HCT116 (cell line): ENCODE data around the gene IPCEF1. TPM values are rescaled to one million over a fixed set of nuclear protein-coding genes. Genes with fewer than 3 reads are reported as not detected.

ENCODE experiments used
- ATAC-seq: fragments of 200-7000 bp; cut with Tn5 transposase; 2 replicates; pipeline ENCODE4 v1.9.1; 2020; ENCODE audit warnings: mild to moderate bottlenecking, moderate library complexity
- BruUV-seq: library from RNA; stranded (reverse); fragments of 400-500 nt; replicated peaks from 2 replicates; lab custom pipeline; 2021; lab: Mats Ljungman, UMichigan
- CTCF ChIA-PET: fragments of 300-600 bp; sonication (Branson Sonifier 250); formaldehyde crosslinking; loops from one replicate; lab custom pipeline; 2021; ENCODE audit warnings: antibody characterized with exemption; lab: Charles Lee
- POLR2A ChIA-PET: fragments of 300-600, 350-600 bp; sonication (Branson Sonifier 250); formaldehyde crosslinking; loops from one replicate; lab custom pipeline; 2021; ENCODE audit warnings: antibody characterized with exemption; lab: Charles Lee
- RAD21 ChIA-PET, 2 experiments: fragments of 300-600 bp; sonication (Branson Sonifier 250); formaldehyde crosslinking; loops; one replicate each; lab custom pipeline; 2023; ENCODE audit warnings: low total read pairs in 2 of 2; ENCODE audit not compliant: uncharacterized antibody in 2 of 2, unreplicated experiment in 2 of 2, low non-redundant PET in 1 of 2; lab: Charles Lee
- DNase-seq: peaks from one replicate; pipeline ENCODE4 v3.0.0-alpha.2; 2010; ENCODE audit warnings: low read depth, low spot score
- H2AFZ ChIP-seq: fragments of 200-600 bp; shearing (Covaris generic), sonication (generic); 2 replicates; pipeline ENCODE4 v1.6.1; 2017; ENCODE audit warnings: low read depth, mixed run types, mixed read lengths, antibody characterized with exemption, low read length; ENCODE audit not compliant: poor library complexity, severe bottlenecking
- H3K27ac ChIP-seq: 2 replicates; pipeline ENCODE4 v1.5.1; 2012; ENCODE audit warnings: low read depth, low read length
- H3K27me3 ChIP-seq: fragments of 200-600 bp; sonication (generic); 2 replicates; pipeline ENCODE4 v1.6.1; 2016; ENCODE audit warnings: mixed run types, low read length, mixed read lengths; ENCODE audit not compliant: insufficient read depth
- H3K36me3 ChIP-seq, 2 experiments: fragments of 200-500 bp in 1 of 2; fragments of 200-600 bp in 1 of 2; sonication (Bioruptor generic) in 1 of 2; sonication (generic) in 1 of 2; 2 replicates each; pipeline versions ENCODE4 v1.5.1 to v1.6.1; 2014 to 2016; ENCODE audit warnings: low read length in 2 of 2, inconsistent platforms in 1 of 2, mixed read lengths in 1 of 2, mixed run types in 1 of 2; ENCODE audit not compliant: insufficient read depth in 2 of 2, control insufficient read depth in 1 of 2
- H3K4me1 ChIP-seq, 2 experiments: fragments of 200-600 bp in 1 of 2; sonication (generic) in 1 of 2; 2 replicates each; pipeline versions ENCODE4 v1.5.1 to v1.6.1; 2012 to 2017; ENCODE audit warnings: low read length in 2 of 2, inconsistent platforms in 1 of 2, mild to moderate bottlenecking in 1 of 2, mixed read lengths in 1 of 2, mixed run types in 1 of 2, moderate library complexity in 1 of 2; ENCODE audit not compliant: insufficient read depth in 2 of 2, control insufficient read depth in 1 of 2
- H3K4me2 ChIP-seq: fragments of 200-600 bp; sonication (generic); 2 replicates; pipeline ENCODE4 v1.6.1; 2017; ENCODE audit warnings: mixed run types, low read length, mixed read lengths
- H3K4me3 ChIP-seq, 2 experiments: fragments of 200-600 bp in 1 of 2; sonication (generic) in 1 of 2; replicated peaks in 1 of 2; 2 replicates each; pipeline ENCODE4 v1.5.1; 2011 to 2016; ENCODE audit warnings: low read length in 2 of 2, control low read depth in 1 of 2, low read depth in 1 of 2, mild to moderate bottlenecking in 1 of 2, mixed read lengths in 1 of 2, mixed run types in 1 of 2
- H3K79me2 ChIP-seq: fragments of 200-600 bp; sonication (generic); 2 replicates; pipeline ENCODE4 v1.6.1; 2017; ENCODE audit warnings: mild to moderate bottlenecking, mixed run types, low read length, moderate library complexity, mixed read lengths; ENCODE audit not compliant: insufficient read depth
- H3K9ac ChIP-seq: fragments of 200-600 bp; sonication (generic); 2 replicates; pipeline ENCODE4 v1.6.1; 2016; ENCODE audit warnings: low read length, mixed read lengths
- H3K9me2 ChIP-seq: fragments of 200-600 bp; sonication (generic), shearing (Covaris generic); 2 replicates; pipeline ENCODE4 v1.6.1; 2017; ENCODE audit warnings: mixed run types, mild to moderate bottlenecking, moderate library complexity; ENCODE audit not compliant: insufficient read depth
- H3K9me3 ChIP-seq, 2 experiments: fragments of 200-500 bp in 1 of 2; fragments of 200-600 bp in 1 of 2; sonication (Bioruptor generic) in 1 of 2; sonication (generic) in 1 of 2; 2 replicates each; pipeline ENCODE4 v1.6.1; 2014 to 2017; ENCODE audit warnings: low read length in 2 of 2, mixed read lengths in 2 of 2, inconsistent platforms in 1 of 2, low read depth in 1 of 2, mild to moderate bottlenecking in 1 of 2, mixed run types in 1 of 2, moderate library complexity in 1 of 2; ENCODE audit not compliant: control insufficient read depth in 1 of 2, insufficient read depth in 1 of 2
- H4K20me1 ChIP-seq: fragments of 200-600 bp; sonication (generic), shearing (Covaris generic); 2 replicates; pipeline ENCODE4 v1.6.1; 2017; ENCODE audit warnings: mixed run types, mild to moderate bottlenecking, moderate library complexity; ENCODE audit not compliant: insufficient read depth
- CBX3 ChIP-seq: IDR thresholded peaks from 2 replicates; pipeline ENCODE4 v1.6.1; 2012; ENCODE audit warnings: low read depth
- CTCF ChIP-seq, 3 experiments: fragments of 200-600 bp in 1 of 3; sonication (generic) in 1 of 3; IDR thresholded peaks in 2 of 3; conservative IDR thresholded peaks in 1 of 3; 2 replicates each; pipeline ENCODE4 v1.5.1; 2012 to 2017; ENCODE audit warnings: low read depth in 2 of 3, low read length in 2 of 3, antibody characterized with exemption in 1 of 3, borderline replicate concordance in 1 of 3, control low read depth in 1 of 3, mild to moderate bottlenecking in 1 of 3, mixed read lengths in 1 of 3, mixed run types in 1 of 3, moderate library complexity in 1 of 3; ENCODE audit not compliant: insufficient read depth in 1 of 3
- EGR1 ChIP-seq: IDR thresholded peaks from 2 replicates; pipeline ENCODE4 v1.6.1; 2012; ENCODE audit warnings: low read depth
- EZH2 ChIP-seq: fragments of 200-600 bp; sonication (generic); IDR thresholded peaks from 2 replicates; pipeline ENCODE4 v1.6.1; 2017; ENCODE audit warnings: antibody characterized with exemption, mixed run types
- FOSL1 ChIP-seq: IDR thresholded peaks from 2 replicates; pipeline ENCODE4 v1.6.1; 2012; ENCODE audit warnings: low read depth
- JUND ChIP-seq: IDR thresholded peaks from 2 replicates; pipeline ENCODE4 v1.6.1; 2012
- POLR2A ChIP-seq: IDR thresholded peaks from 2 replicates; pipeline ENCODE4 v1.7.0; 2011; ENCODE audit warnings: borderline replicate concordance; ENCODE audit not compliant: insufficient read depth, insufficient read length; ENCODE audit errors: extremely low read depth
- RAD21 ChIP-seq: IDR thresholded peaks from 2 replicates; pipeline ENCODE4 v1.6.1; 2012; ENCODE audit warnings: low read depth, mild to moderate bottlenecking
- TCF7L2 ChIP-seq: IDR thresholded peaks from 2 replicates; pipeline ENCODE4 v1.7.0; 2011; ENCODE audit warnings: borderline replicate concordance, inconsistent platforms; ENCODE audit not compliant: insufficient read depth, insufficient read length; ENCODE audit errors: extremely low read depth
- ZNF274 ChIP-seq: fragments of 200-500 bp; sonication (Bioruptor generic); IDR thresholded peaks from 2 replicates; pipeline ENCODE4 v1.6.1; 2014; ENCODE audit warnings: mild to moderate bottlenecking, low read depth, low read length, inconsistent platforms
- intact Hi-C: fragments of 100-400 bp; cut with micrococcal nuclease; formaldehyde crosslinking; loops from 2 replicates; pipeline ENCODE4 v1.10.0; 2022
- total RNA-seq: library from RNA; stranded (reverse); gene quantifications from one replicate; pipeline ENCODE4 v1.2.1, GENCODE V29; 2021; ENCODE audit not compliant: unreplicated experiment

IPCEF1 gene
- total RNA-seq, 1 experiment from 2014 or later = 0.32 TPM

- BruUV-seq = no TSS peak
- Histone ChIP-seq H3K4me2 (no peak overlapping the region), H3K27ac (no peak overlapping the region), H3K9ac (no peak overlapping the region), H3K79me2 (no peaks in the 10 kb centered on the region), H4K20me1 (no peaks in the 10 kb centered on the region), H3K9me2 (no peaks in the 10 kb centered on the region), H3K9me3 (no peaks in the 10 kb centered on the region), H2AFZ (no peak overlapping the region), H3K36me3 (no peaks in the 10 kb centered on the region), H3K4me1 (no peaks in the 10 kb centered on the region), H3K4me3 (no peak overlapping the region), H3K27me3 (no peaks in the 10 kb centered on the region)
- CTCF ChIA-PET = no interaction called here
- POLR2A ChIA-PET = no interaction called here
- RAD21 ChIA-PET = no interaction called here
- intact Hi-C loops = no loop called here
- ATAC-seq = no peak
- TF ChIP-seq POLR2A (no peak), ZNF274 (no peak)
- DNase-seq = no peak
These were observed 126.2 kb downstream of the IPCEF1 start for GRCh38 chr6:154230393-154230792.

DNA sequence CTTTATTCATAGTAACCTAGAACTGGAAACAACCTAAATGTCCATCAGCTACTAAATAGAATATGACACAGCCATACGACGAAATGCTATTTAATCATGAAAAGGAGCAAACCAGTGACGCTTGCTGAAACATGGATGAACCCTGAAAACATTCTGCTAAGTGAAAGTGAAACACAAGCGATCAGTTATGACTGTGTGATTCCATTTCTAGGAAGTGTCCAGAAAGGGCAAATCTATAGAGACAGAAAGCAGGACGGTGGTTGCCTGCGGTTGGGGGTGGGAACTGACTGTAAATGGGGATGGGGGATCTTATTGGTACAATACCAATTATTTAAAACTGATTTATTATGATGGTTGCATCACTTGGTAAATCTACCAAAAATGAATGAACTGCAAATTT lies 126.8 kb downstream of the IPCEF1 start:
- no TSS peak for BruUV-seq
- H3K4me2 ChIP-seq = no peak overlapping the region
- no peaks in the 10 kb centered on the region for H3K27me3 ChIP-seq
- no peaks in the 10 kb centered on the region for H4K20me1 ChIP-seq
- no peak overlapping the region for H3K27ac ChIP-seq
- H3K4me1 ChIP-seq = no peaks in the 10 kb centered on the region
- POLR2A ChIA-PET = no interaction called here
- intact Hi-C loops = no loop called here
- H2AFZ ChIP-seq = no peak overlapping the region
- H3K9me2 ChIP-seq = no peaks in the 10 kb centered on the region
- no peak overlapping the region for H3K9ac ChIP-seq
- H3K36me3 ChIP-seq = no peaks in the 10 kb centered on the region
- no peak for DNase-seq
- no peaks in the 10 kb centered on the region for H3K9me3 ChIP-seq
- no peaks in the 10 kb centered on the region for H3K79me2 ChIP-seq
- TF ChIP-seq EGR1 (no peak), RAD21 (no peak), CBX3 (no peak), EZH2 (no peak), ZNF274 (no peak), CTCF (IDR thresholded peaks at IDR 0.05 in 2 of 3, conservative IDR thresholded peaks at IDR 0.05 in 1 of 3; ENCODE audit: borderline replicate concordance in 1 of 3, insufficient read depth in 1 of 3, low read depth in 2 of 3, low read length in 2 of 3) (no peak), JUND (no peak), FOSL1 (no peak), TCF7L2 (no peak)
- TF ChIP-seq, all 23 proteins: peak for 0
- RAD21 ChIA-PET = no interaction called here
- CTCF ChIA-PET = no interaction called here
- no peak for ATAC-seq
- no peak overlapping the region for H3K4me3 ChIP-seq
